NK-92 treated with Interleukin-12 subunit alpha and Interleukin-12 subunit beta, amount 100 ng/mL, for 24 hours (cell line): Measurements from ENCODE around the gene ADAMTS20.

Experiments
- DNase-seq: peaks from one replicate; lab custom pipeline; 2025; lab: John Stamatoyannopoulos, UW

The ADAMTS20 gene

DNA sequence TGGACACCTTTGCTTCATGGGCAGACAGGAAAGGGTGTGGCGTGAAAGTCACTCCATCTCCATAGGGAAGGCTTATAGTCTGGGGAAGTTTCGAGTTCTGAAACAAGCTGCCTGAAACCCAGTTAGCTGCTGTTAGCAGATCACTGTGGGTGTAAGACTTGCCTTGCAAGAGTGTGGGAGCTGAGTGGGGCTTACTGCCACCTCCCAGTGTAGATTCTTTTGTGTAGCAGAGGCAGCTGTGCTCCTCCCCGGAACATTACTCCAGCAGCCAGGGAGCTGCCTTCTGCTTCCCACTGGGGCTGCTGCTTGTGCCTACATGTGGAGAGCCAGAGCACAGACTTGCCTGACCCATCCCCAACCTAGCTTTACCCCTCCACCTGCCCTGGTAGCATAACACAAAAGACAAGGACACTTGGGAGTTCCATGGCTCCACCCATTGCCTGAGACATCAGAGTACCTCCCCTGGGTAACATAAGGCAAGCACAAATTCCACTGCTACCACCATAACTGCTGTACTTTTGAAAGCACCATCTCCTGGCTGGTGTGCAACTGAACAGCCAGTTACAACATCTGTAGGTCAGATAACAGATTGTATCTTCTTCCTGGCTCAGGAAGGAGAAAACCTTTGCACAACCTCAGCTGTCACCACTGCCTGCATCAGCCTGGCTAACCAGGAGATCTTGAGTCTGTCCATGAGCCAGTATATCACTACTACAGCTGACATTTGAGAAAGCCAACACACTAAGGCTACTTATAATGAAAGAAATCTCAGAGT is 69.5 kb downstream of the ADAMTS20 start:
- no peak for DNase-seq

DNA sequence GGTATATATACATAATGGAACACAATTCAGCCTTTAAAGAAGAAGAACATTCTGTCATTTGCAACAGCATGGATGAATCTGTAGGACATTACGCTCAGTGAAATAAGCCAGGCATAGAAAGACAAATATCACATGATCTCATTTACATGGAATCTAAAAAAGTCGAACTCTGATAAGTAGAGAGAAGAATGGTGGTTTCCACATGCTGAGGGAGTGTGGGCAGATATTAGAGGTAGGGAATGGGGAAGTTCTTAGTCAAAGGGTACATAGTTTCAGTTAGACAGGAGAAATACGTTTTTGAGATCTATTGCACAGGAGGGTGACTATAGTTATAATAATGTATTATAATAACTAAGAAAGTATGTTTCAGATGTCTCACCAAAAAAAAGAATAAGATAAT is 71.4 kb downstream of the ADAMTS20 start:
- no peak for DNase-seq

DNA sequence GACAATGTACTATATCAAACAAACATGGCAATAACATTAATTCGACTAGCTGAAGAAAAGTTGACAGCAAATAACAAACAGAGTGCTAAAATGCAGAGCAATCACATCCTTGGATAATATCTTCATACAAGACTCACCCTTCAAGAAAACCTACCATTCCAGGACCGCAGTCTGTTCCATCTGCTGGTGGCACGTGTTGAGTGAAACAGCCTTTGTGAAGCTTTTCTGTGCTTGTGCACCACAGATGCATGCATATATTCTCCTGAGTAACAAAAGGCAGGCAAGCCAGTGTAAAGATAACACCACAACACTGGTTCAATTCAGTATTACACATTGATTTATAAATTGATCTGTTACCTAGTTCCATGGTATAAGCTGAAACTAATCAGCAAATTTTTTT is 89.3 kb downstream of the ADAMTS20 start:
- no peak for DNase-seq

DNA sequence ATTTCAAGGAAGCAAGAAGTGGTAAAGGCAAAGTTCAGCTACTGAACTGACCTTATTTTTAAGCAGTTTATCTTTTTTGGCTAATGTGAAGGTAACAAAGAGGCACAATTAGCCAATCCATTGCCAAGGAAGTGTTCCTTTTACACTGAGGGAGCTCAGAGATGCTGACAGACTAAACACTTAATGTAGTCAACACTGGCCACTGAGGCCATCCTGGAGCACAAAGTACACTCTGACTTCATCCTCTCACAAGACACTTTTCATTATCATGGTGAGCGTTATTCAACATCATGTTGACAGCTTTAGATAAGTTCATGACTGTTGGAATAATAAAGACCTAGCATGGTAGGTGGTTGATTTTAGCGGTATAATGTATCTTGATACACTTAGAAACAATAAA is 89.9 kb downstream of the ADAMTS20 start:
- no peak for DNase-seq

DNA sequence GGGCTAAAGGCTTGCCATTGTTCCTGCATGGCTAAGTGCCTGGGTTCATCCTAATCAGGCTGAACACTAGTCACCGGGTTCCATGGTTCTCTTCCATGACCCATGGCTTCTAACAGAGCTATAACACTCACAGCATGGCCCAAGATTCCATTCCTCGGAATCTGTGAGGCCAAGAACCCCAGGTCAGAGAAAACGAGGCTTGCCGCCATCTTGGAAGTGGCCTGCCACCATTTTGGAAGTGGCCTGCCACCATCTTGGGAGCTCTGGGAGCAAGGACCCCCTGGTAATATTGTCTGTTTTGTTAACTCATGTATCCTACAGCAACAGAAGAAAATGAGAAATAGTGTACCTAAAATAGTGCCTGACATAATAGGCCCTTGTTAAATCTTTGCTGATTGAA is 92.7 kb downstream of the ADAMTS20 start:
- DNase-seq = no peak

DNA sequence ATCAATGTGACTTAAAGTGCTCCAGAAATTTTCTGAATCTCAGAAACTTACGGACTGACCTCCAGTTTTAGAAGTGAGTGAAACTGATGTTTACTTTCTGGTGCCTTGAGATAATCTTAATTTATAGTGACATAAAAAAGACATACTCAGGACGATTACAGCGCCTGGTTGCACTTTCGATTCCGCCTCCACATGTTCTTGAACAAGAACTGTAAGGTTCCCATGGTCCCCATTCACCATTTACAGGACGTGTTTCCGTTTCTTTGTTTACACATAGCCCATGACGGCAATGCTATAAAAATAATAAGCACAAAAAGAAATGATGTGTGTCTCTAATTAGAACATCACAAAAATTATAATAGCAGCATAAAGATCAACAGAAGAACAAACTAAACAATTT is 98.2 kb downstream of the ADAMTS20 start:
- no peak for DNase-seq

DNA sequence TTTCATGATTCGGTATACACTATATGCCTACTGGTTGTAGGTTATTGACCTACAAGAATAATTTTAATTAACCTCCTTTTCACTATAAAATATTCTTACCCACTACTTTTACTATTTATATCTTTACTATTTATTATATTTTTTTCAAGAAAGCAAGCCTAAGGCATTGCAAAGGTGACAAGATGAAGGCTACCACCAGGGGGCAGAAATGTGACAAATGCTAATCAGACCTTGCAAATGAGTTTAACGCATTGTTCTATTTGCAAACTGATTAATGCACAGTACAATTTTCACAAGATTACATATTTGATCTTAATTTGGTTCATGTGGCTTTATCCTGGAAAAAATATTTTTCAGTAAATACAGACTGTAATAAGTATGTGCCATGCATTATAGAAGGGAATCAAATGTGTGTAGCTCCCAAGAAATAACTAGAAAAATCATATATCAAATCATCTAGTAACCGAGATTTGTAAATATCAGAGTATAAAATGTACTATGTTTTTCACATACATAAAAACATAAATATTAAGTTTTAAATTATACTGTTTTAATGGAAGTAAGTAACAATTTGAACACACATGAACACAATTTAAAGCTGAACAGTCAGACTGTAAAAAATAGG is 107.0 kb downstream of the ADAMTS20 start:
- peak; percentile 13 for DNase-seq

DNA sequence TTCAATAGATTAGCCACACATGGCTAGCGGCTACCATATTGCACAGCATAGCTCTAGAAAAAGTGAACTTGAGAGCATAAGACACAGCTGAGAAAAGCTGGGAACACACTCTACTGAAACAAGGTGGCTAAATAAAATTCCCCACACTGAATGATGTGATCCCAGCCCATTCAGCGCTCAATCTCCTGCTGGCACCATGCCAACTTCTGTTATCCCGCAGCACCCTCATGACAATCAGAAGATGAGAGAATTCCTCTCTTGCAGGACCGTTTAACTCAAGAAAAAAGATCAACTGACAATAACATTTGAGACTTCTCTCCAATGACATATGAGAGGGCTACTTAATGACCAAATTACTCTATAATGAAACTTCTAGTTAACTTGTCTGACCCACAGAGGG is 115.4 kb downstream of the ADAMTS20 start:
- DNase-seq = no peak

DNA sequence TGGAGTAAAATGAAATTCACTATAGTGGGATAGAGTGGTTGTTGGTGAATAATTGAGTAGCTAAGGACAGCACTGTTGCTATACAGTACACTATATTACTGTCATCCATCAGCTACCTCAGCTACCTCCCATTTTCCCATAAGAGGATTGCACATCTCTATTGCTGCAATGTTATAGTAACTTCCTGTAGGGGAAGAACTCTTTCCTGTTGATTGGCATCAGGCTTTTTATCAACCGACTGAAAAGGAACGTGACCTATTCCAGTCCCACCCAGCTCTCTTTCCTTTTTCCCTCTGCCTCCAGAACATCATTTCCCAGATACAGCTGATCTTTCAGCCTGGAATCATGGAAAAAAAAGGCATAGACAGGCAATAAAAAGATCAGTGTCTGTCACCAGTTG is 117.4 kb downstream of the ADAMTS20 start:
- no peak for DNase-seq

DNA sequence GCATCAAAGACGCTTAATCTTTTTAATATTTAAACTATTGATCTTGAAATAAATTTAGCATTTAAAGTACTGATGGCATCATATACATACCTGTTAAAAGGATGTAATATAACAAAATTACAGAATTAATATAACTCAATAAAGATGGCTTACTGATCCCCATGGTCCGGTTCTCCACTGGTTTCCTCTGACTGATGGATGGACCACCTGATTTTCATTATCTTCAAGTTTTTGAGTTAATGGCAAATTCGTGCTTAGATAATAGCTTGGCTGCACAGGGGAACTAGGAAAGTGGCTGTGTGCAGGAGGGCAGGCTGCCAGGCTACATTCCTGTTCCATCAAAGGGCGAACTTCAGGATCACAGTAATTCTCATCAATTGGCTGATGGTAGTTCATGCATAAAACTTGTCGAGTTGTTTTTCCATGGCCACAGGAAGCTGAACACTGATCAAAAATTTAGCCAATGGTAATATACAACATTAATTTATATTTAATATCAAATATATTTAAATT is 123.9 kb downstream of the ADAMTS20 start:
- DNase-seq = no peak

DNA sequence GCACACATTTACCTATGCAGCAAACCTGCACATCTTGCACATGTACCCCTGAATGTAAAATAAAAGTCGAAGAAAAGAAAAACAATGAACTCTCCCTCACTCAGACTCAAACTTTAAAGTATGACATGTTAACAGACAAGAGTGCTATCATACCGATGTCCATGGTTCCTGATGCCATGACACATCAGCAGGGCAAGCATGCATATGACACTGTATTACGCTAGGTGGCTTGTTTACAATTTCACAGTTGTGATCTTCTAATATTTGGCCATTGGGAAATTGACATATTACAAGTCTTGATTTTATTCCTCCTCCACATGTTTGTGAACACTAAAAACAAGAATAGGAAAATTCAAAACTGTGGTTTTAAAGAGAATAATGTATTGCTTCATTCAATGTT is 126.6 kb downstream of the ADAMTS20 start:
- no peak for DNase-seq

DNA sequence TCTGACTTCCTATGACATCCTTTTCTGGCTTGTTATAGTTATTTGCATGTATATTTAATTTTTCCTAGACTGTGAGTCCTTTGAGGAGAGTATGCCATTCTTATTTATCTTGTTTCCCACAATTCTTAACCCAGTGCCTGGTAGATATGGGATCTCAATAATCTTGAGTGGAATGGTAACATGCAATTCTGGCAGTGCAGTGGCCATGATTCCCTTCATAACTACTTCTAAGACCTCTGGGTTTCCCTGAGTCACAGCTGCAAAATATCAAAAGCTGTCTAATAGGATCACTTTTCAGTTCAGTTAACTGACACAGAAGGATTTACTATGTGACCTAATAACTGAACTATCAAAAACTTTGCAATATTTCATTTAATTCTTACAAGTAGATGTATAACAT is 135.0 kb downstream of the ADAMTS20 start:
- DNase-seq = no peak

DNA sequence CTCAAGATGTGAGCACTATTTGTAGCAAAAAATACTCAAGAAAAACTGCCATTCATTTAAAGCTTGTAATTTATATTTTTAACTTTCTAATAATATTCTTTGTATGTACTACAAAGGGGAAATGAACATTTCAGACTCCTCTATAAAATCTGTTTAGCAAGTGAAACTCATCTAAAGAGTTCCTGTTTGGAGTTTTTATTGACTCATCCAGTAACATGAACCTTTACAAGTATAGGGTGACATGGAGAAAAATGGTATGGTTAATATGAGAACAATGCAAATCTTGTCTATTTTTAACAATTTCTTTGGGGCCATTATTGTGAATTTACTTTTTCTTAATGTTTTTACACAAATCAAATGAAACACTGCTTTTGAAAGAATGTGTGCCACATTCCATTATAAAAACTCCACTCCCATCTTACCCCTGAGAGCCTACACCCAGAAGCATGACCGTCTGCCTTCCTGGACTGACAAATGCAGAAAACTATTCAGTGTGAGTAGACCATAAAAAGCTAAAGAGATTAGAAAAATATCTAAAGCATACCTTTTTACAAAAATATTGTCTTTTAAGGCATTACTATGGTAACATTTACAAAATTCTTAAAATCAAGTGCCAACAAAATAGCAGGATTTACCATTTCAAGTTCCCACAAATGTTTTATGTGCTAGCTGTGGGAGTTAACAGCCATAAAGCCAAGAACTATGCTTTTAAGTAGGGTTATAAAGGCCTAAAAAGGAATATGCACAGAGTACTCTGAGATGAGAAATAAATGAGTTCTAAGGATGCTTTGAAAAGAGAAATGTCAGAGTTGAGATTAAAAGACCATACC is 144.0 kb downstream of the ADAMTS20 start:
- DNase-seq = no peak

DNA sequence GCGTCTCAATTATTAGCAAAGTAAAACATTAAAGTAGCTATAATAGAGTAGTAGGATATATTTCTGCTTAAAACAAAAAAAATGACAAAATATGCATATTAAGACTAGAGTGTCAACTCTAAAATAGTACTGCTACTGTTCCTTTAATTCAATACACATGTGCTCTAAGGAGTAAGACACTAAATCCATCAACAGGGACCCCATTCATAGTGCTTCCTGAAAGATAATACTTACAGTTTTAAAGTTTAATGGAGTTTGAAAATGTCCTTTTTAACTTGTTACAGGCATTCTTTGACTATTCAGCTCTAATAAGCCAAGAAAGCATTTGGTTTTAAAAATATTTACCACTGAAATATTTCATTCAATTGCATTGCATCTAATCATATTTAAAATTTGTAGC is 145.2 kb downstream of the ADAMTS20 start:
- no peak for DNase-seq

DNA sequence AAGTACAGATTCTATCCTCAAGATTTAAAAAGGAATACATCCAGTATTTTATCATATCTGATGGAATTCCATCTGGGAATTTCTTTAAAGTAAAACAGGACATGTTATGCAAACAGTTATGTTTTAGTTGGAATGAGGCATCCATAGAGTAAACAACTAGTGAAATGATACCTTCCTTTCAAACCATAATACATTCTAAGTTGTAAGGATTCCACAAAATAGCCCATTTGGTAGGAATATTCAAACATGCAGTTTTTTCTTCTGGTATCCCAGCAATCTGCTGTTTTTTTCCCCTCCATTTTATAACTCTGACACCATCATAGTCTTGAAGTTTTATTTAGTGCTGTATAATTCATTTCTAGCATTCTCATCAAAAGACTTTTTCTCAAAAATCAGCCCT is 149.6 kb downstream of the ADAMTS20 start:
- DNase-seq = no peak

DNA sequence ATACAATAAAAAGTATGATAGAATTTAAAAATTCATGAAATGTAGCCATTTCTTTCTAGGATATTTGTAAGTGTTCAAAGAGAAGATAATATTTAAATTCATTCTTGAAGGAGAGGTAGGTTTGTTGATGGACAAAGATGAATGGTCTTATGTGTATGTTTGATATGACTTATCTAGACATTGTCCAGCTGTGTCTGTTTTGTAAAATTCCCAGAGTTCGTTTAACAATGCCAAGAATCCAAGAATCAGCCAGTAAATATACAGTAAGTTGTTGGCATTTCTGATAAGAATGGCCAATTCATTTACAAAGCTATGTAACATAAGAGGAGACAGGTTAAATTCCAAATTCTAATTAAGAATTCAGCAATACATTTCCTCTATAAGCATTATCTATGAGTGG is 150.9 kb downstream of the ADAMTS20 start:
- DNase-seq = no peak

DNA sequence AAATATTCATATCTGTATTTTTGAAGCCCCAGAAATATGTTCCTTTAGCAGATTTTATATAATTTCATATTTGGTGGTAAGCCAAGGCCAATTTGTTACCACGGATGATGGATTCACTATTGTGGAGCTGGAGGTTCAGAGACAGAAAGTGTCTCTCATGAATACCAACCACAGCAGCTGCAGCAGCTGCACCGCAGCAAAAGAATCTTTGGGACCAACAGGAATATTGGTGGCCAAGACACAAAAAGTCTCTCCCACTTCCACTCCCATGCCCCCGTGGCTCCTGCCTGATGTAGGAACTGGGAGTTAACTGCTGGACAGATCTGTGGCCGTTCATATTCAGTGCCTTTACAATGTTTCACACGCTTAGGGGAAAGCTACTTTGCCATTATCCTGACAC is 155.3 kb downstream of the ADAMTS20 start:
- DNase-seq = no peak

DNA sequence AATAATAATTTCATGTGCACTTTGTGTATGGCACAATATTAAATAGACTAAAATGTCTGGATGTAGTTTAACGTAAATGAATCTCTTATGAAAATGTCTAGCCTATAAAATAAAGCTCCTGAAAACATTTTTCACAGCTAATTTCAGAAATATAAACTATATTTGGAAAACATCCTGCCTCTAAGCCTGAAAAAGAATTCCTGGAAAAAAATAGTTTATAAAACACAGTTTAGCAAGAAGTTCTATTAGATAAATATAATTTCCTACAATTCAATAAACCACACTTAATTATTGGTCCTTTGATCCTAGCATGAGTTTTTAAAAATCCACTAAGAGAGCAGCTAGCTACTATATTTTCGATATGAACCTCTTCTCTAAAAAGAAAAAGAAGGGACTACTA is 159.9 kb downstream of the ADAMTS20 start:
- no peak for DNase-seq

DNA sequence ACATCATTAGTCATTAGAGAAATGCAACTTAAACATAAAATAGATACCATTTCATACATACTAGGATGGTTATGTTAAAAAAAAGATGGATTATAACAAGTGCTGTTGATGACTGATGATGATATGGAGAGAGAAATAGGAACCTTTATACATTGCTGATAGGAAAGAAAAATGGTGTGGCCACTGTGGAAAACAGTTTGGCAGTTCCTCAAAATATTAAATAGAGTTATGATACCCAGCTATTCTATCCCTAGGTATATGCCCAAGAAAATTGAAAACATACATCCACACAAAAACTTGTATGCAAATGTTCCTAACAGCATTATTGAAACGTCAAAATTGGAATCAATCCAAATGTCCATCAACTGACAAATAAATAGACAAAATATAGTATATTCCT is 170.1 kb downstream of the ADAMTS20 start:
- DNase-seq = no peak

DNA sequence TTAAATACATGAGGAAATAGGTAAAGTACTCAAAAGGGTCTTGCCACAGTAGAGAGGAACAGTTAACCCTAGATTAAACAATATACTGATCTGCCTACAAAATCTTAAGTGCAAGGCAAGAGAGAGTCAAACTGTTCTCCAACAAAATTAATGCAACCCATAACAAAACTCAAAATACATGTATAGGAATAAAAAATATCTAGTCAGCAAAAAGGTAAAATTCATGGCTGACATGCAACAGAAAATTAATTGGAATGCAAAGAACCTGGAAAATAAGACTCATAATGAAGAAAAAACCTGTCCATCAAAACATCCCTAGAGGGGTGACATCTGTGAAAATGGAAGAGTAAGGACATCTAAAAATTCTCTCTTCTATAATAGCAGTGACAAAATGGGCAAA is 173.6 kb downstream of the ADAMTS20 start:
- no peak for DNase-seq

DNA sequence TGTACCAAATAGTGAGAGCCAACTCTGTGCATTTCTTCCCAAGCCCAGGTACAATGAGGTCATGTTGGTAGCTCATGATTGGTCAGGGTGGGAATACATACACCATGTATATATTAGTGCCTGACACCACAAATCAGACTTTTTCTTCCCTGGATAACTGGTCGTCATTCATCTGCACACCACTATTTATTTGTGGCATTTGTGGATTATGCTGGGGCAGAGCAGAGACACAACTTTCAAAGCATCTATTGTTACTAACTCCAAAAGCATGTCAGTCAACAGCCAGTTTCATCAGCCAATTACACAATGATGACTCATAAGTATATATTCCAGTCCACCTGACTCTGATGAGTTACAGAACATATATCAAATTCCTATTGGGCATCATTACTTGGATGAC is 181.7 kb downstream of the ADAMTS20 start:
- DNase-seq = no peak

DNA sequence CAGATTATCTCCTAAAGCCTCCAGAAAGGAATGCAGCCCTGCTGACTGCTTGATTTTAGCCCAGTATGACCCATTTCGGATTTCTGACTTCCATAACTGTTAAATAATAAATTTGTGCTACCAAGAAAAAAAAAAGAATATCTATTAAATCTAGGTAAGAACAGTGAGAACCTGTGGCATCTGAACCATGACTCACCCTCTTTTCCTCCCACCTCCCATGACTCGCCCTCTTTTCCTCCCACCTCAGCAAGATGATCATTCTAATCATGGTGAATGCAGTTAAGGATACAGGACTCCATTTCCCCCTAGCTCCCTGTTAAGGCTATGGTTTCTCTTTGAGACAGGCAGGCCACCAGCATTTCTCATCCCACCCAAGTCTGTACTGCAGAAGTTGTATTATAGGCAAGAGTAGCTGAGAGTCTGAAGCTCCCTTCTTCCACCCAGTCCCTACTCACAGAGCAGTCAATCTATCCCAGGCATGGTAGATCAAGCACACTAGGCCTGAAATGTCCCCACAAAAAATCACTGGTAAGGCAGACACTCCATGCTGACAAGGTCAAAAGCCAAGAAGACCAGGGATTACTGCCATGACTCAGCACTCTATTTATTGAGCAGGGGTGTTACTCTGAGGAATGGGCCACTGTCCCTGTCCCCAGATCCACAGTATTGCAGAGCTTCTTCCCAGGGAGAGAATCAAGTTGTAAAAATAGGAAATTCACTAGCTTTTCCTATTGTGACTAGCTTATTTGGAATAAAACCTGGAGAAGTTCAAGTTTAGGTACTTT is 188.9 kb downstream of the ADAMTS20 start:
- no peak for DNase-seq
